H1 (cell line): Measurements from ENCODE around the gene HOXD10. TPM values are rescaled to one million over a fixed set of nuclear protein-coding genes. Genes with fewer than 3 reads are reported as not detected.
A peak's percentile ranks its signal among the peaks of the same experiment; 100 is the strongest.

Experiments used
- CTCF ChIA-PET: fragments of 300-600 bp; sonication (Branson Sonifier 250); formaldehyde crosslinking; loops from one replicate; lab custom pipeline; 2021; ENCODE audit not compliant: partially characterized antibody; lab: Charles Lee
- POLR2A ChIA-PET: fragments of 300-600 bp; sonication (Branson Sonifier 250); formaldehyde crosslinking; loops from one replicate; lab custom pipeline; 2021; ENCODE audit warnings: inconsistent platforms; ENCODE audit not compliant: partially characterized antibody; lab: Charles Lee
- DNase-seq, 2 experiments: peaks; one replicate each; pipeline versions ENCODE4 v3.0.0 to v3.0.0-alpha.2; 2010 to 2022; ENCODE audit warnings: low spot score in 2 of 2, low read depth in 1 of 2, mixed read lengths in 1 of 2
- FAIRE-seq: peaks from 2 replicates; lab custom pipeline; 2011; peaks lifted over from hg19 to GRCh38; lab: Jason Lieb, UNC
- H2AFZ ChIP-seq: 2 replicates; pipeline ENCODE4 v1.8.1; 2012; ENCODE audit warnings: low read length, inconsistent platforms
- H2AK5ac ChIP-seq: 2 replicates; pipeline ENCODE4 v1.6.1; 2013; ENCODE audit warnings: low read depth, low read length
- H2BK120ac ChIP-seq: replicated peaks from 2 replicates; pipeline ENCODE3; 2013; ENCODE audit warnings: low read depth, low read length, inconsistent platforms
- H2BK12ac ChIP-seq: 2 replicates; pipeline ENCODE4 v1.6.1; 2013; ENCODE audit warnings: low read depth, low read length
- H2BK15ac ChIP-seq: 2 replicates; pipeline ENCODE4 v1.6.1; 2013; ENCODE audit warnings: low read length
- H2BK20ac ChIP-seq: 2 replicates; pipeline ENCODE4 v1.6.1; 2013; ENCODE audit warnings: low read length
- H2BK5ac ChIP-seq: 2 replicates; pipeline ENCODE4 v1.6.1; 2013; ENCODE audit warnings: low read depth, low read length
- H3K14ac ChIP-seq: 2 replicates; pipeline ENCODE4 v1.6.1; 2013; ENCODE audit warnings: inconsistent platforms; ENCODE audit not compliant: insufficient read length
- H3K18ac ChIP-seq: 2 replicates; pipeline ENCODE4 v1.6.1; 2013; ENCODE audit warnings: low read length; ENCODE audit errors: extremely low read depth
- H3K23ac ChIP-seq: 2 replicates; pipeline ENCODE4 v1.6.1; 2013; ENCODE audit warnings: inconsistent platforms; ENCODE audit not compliant: insufficient read length
- H3K23me2 ChIP-seq: 2 replicates; pipeline ENCODE4 v1.6.1; 2013; ENCODE audit warnings: low read depth, low read length
- H3K27ac ChIP-seq: 2 replicates; pipeline ENCODE4 v1.6.1; 2011; ENCODE audit warnings: low read depth, low read length, inconsistent platforms
- H3K27me3 ChIP-seq, 4 experiments: replicated peaks in 1 of 4; 1 replicate in 1 of 4; 2 replicates in 3 of 4; pipeline versions ENCODE4 v1.6.1 to v1.8.1; 2011 to 2013; ENCODE audit warnings: low read length in 3 of 4, mild to moderate bottlenecking in 3 of 4, inconsistent platforms in 2 of 4, mixed read lengths in 2 of 4, moderate library complexity in 1 of 4; ENCODE audit not compliant: control insufficient read depth in 3 of 4, insufficient read depth in 3 of 4; ENCODE audit errors: extremely low read depth in 1 of 4
- H3K36me3 ChIP-seq, 4 experiments: 2 replicates each; pipeline versions ENCODE4 v1.6.1 to v1.8.1; 2011 to 2013; ENCODE audit warnings: mild to moderate bottlenecking in 4 of 4, low read length in 3 of 4, moderate library complexity in 2 of 4, control low read depth in 1 of 4, inconsistent platforms in 1 of 4; ENCODE audit not compliant: insufficient read depth in 4 of 4, control insufficient read depth in 2 of 4
- H3K4ac ChIP-seq: replicated peaks from 2 replicates; pipeline ENCODE3; 2013; ENCODE audit warnings: low read length, low read depth, mixed read lengths, inconsistent platforms; ENCODE audit not compliant: insufficient read length
- H3K4me1 ChIP-seq, 4 experiments: replicated peaks in 1 of 4; 1 replicate in 1 of 4; 2 replicates in 3 of 4; pipeline versions ENCODE4 v1.6.1 to v1.8.1; 2011 to 2013; ENCODE audit warnings: low read length in 3 of 4, inconsistent platforms in 2 of 4, mixed read lengths in 1 of 4; ENCODE audit not compliant: insufficient read depth in 4 of 4, control insufficient read depth in 3 of 4
- H3K4me2 ChIP-seq, 2 experiments: 2 replicates each; pipeline versions ENCODE4 v1.6.1 to v1.8.1; 2011 to 2013; ENCODE audit warnings: low read depth in 2 of 2, low read length in 2 of 2, control low read depth in 1 of 2, inconsistent platforms in 1 of 2, mild to moderate bottlenecking in 1 of 2; ENCODE audit not compliant: insufficient read depth in 1 of 2
- H3K4me3 ChIP-seq, 4 experiments: fragments of 200-600, 300-600 bp in 1 of 4; sonication (generic), shearing (Covaris generic), sonication (Bioruptor Twin) in 1 of 4; 2 replicates each; pipeline versions ENCODE4 v1.5.1 to v1.8.1; 2011 to 2016; ENCODE audit warnings: low read length in 4 of 4, low read depth in 3 of 4, control low read depth in 2 of 4, inconsistent platforms in 2 of 4, mild to moderate bottlenecking in 2 of 4, mixed read lengths in 1 of 4, moderate library complexity in 1 of 4; ENCODE audit not compliant: insufficient read depth in 2 of 4; ENCODE audit errors: extremely low read depth in 1 of 4
- H3K56ac ChIP-seq: replicated peaks from 2 replicates; pipeline ENCODE3; 2013; ENCODE audit warnings: low read depth, mild to moderate bottlenecking, mixed read lengths, low read length, inconsistent platforms; ENCODE audit not compliant: insufficient read length
- H3K79me1 ChIP-seq: 2 replicates; pipeline ENCODE4 v1.6.1; 2013; ENCODE audit warnings: low read depth, low read length, control low read depth
- H3K79me2 ChIP-seq, 2 experiments: 2 replicates each; pipeline versions ENCODE4 v1.6.1 to v1.8.1; 2012 to 2013; ENCODE audit warnings: low read length in 2 of 2, mild to moderate bottlenecking in 2 of 2, inconsistent platforms in 1 of 2; ENCODE audit not compliant: insufficient read depth in 2 of 2, control insufficient read depth in 1 of 2
- H3K9ac ChIP-seq, 4 experiments: replicated peaks in 1 of 4; 1 replicate in 1 of 4; 2 replicates in 3 of 4; pipeline versions ENCODE4 v1.6.1 to v1.8.1; 2011 to 2013; ENCODE audit warnings: low read depth in 3 of 4, low read length in 3 of 4, control low read depth in 2 of 4, mild to moderate bottlenecking in 2 of 4, moderate library complexity in 2 of 4, inconsistent platforms in 1 of 4; ENCODE audit errors: extremely low read depth in 1 of 4
- H3K9me3 ChIP-seq, 2 experiments: 2 replicates each; pipeline versions ENCODE4 v1.6.1 to v1.8.1; 2012 to 2013; ENCODE audit warnings: mild to moderate bottlenecking in 2 of 2, moderate library complexity in 2 of 2, control low read depth in 1 of 2, inconsistent platforms in 1 of 2, low read depth in 1 of 2, low read length in 1 of 2, mixed read lengths in 1 of 2; ENCODE audit not compliant: insufficient read depth in 2 of 2
- H4K20me1 ChIP-seq, 2 experiments: replicated peaks in 1 of 2; 2 replicates each; pipeline versions ENCODE3 to v1.8.1; 2011 to 2013; ENCODE audit warnings: inconsistent platforms in 2 of 2, low read length in 2 of 2, mild to moderate bottlenecking in 1 of 2; ENCODE audit not compliant: insufficient read depth in 2 of 2, control insufficient read depth in 1 of 2
- H4K5ac ChIP-seq: 2 replicates; pipeline ENCODE4 v1.6.1; 2013; ENCODE audit warnings: low read length, low read depth, mixed read lengths, inconsistent platforms; ENCODE audit not compliant: insufficient read length
- H4K8ac ChIP-seq: 2 replicates; pipeline ENCODE4 v1.8.0; 2013; ENCODE audit warnings: mild to moderate bottlenecking, moderate library complexity, low read length, inconsistent platforms; ENCODE audit not compliant: insufficient read depth; ENCODE audit errors: extremely low read depth
- H4K91ac ChIP-seq: replicated peaks from 2 replicates; pipeline ENCODE3; 2013; ENCODE audit warnings: low read length, mixed read lengths, inconsistent platforms; ENCODE audit not compliant: insufficient read length
- WGBS, 2 experiments: shearing (Covaris generic) in 1 of 2; methylation state at CpG; one replicate each; pipeline versions ENCODE4 v1.1.6 to v1.1.7; 2013 to 2015; ENCODE audit warnings: low lambda C conversion rate in 2 of 2, mixed read lengths in 2 of 2, inconsistent platforms in 1 of 2, low coverage in 1 of 2, missing lambda C conversion rate in 1 of 2; ENCODE audit not compliant: insufficient replicate concordance in 2 of 2, insufficient coverage in 1 of 2, insufficient read length in 1 of 2; ENCODE audit errors: extremely low coverage in 1 of 2, missing lambda C conversion rate in 1 of 2; 5-methylcytosine and 5-hydroxymethylcytosine counted together
- polyA plus RNA-seq, 7 experiments: library from polyadenylated mRNA; depleted of rRNA in 3 of 7; stranded (reverse) in 5 of 7; unstranded in 2 of 7; fragments of >200 nt in 5 of 7; fragments of 200-250 nt in 2 of 7; gene quantifications; 1 replicate in 5 of 7; 2 replicates in 1 of 7; 4 replicates in 1 of 7; pipeline versions ENCODE4 v1.2.1 to v1.2.3, GENCODE V29; 2011 to 2013; ENCODE audit warnings: missing spikeins in 2 of 7, mixed read lengths in 2 of 7
- total RNA-seq: library from RNA; stranded (reverse); fragmentation: NEBNext Ultra II Directional; extraction: Animal tissue kit (Norgen Biotek cat#: 25700); gene quantifications from 2 replicates; pipeline ENCODE4 v1.2.1, GENCODE V29; 2021

The HOXD10 gene
- total and polyA plus RNA-seq, 2 of the 8 experiments (the other 6 are each of a cell fraction or from before 2014, with no cell fraction given), result not detected

DNA sequence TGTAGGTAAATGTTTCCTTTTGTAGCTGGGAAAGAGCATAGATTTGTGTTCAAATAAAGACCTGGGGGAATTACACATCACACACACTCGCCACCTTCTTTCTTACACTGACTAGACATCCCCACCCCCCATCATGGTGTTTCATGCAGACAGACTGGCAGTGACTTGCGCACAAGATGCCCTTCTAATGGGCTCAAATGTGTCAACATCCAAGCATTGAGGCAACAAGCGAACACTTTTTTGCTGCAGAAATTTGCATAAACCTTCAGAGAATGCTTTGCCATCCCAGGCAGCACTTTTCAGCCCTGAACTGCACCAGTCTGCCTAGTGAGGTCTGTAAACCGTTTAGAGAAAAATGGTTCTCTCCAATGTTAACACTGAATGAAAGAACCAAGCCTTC lies 17.5 kb downstream of the HOXD10 start:
- FAIRE-seq, result no peak
- peaks cover 0 to 12% (median 3%) of the 10 kb centered on the region in 4 experiments; a peak in 5 of 7 replicates for H3K4me1 ChIP-seq
- peaks cover 93 to 100% (median 98%) of the 10 kb centered on the region in 4 experiments for H3K27me3 ChIP-seq
- no peak overlapping the region for H3K9ac ChIP-seq
- POLR2A ChIA-PET, result no interaction called here
- no peaks in the 10 kb centered on the region for H3K79me2 ChIP-seq
- H4K91ac ChIP-seq, result no peak overlapping the region
- H3K56ac ChIP-seq, result no peak overlapping the region
- H3K36me3 ChIP-seq, result peaks cover 0 to 19% (median 0%) of the 10 kb centered on the region in 4 experiments; a peak in 1 of 8 replicates
- no peak overlapping the region for H2BK20ac ChIP-seq
- no peak overlapping the region for H3K4me3 ChIP-seq
- H2BK120ac ChIP-seq, result no peak overlapping the region
- no peak overlapping the region for H4K8ac ChIP-seq
- CTCF ChIA-PET, result interaction anchor here (0.7 to 4.5 kb wide), 9 partner anchors 13 to 518 kb away, joined by 3 to 24 read pairs (median 4); partner anchors contain the start of gene MTX2
- H2BK5ac ChIP-seq, result no peak overlapping the region
- H2AFZ ChIP-seq, result no peak overlapping the region
- H4K5ac ChIP-seq, result no peak overlapping the region
- no peak overlapping the region for H3K14ac ChIP-seq
- H3K79me1 ChIP-seq, result no peaks in the 10 kb centered on the region
- 14% methylated on average over 4 of the region's 4 CpGs; no CpG with 5 or more reads in 1 of the 2 experiments for WGBS, 2 experiments
- no peak overlapping the region for H3K27ac ChIP-seq
- H3K23ac ChIP-seq, result no peak overlapping the region
- DNase-seq, result peak in 1 of 2 experiments; percentile 39
- peaks cover 3% of the 10 kb centered on the region; the same call in 1 of the 2 replicates for H3K23me2 ChIP-seq
- H3K9me3 ChIP-seq, result no peaks in the 10 kb centered on the region
- H3K4ac ChIP-seq, result no peak overlapping the region
- H3K4me2 ChIP-seq, result no peak overlapping the region; a peak in 1 of 4 replicates
- H4K20me1 ChIP-seq, result peaks cover 6 to 30% of the 10 kb centered on the region in 2 experiments
- H3K18ac ChIP-seq, result no peak overlapping the region
- no peak overlapping the region for H2BK15ac ChIP-seq
- H2AK5ac ChIP-seq, result no peak overlapping the region
- no peak overlapping the region for H2BK12ac ChIP-seq
